ENCODE measurements around the gene SSX3.
"Not testable (repeated sequence)": the region's sequence is repeated elsewhere in the genome, so short reads cannot be mapped to it uniquely, and the experiment has no call there.

The SSX3 gene

DNA sequence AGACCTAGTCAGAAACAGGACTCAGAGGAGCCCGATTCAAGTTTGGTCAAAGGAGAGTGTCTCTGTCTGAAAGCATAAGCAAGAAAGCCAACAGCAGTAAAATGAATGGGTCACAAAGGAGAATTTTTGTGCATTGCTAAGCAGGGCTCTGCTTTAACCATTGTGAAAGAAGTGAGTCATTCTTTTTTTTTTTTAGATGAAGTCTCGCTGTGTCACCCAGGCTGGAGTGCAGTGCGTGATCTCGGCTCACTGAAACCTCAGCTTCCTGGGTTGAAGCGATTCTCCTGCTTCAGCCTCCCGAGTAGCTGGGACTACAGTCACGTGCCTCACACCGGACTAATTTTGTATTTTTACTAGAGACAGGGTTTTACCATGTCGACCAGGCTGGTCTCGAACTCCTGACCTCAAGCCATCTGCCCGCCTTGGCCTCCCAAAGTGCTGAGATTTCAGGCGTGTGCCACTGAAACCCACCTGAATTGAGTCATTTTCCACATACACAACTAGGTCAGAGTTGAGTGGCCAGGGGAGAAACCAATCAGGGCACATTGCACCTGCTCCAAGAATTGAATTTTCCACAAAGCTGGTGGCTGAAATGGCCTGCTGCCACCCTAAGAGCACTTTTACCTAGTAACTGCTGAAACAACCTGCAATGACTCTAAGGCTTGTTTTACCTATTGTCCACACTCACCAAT is 11.4 kb upstream of the SSX3 start:
- not testable (repeated sequence) for H4K5ac ChIP-seq (ENCODE audit: low read length); H3K18ac ChIP-seq (ENCODE audit: low read length); H3K79me2 ChIP-seq (ENCODE audit: control insufficient read depth, insufficient read depth, low read length); DNase-seq; H4K8ac ChIP-seq (ENCODE audit: low read depth, low read length); H3K56ac ChIP-seq (ENCODE audit: low read length); H3K9ac ChIP-seq (ENCODE audit: low read length); H3K36me3 ChIP-seq (ENCODE audit: control insufficient read depth, insufficient read depth, low read length); H3K4me2 ChIP-seq (ENCODE audit: low read length); H3K23ac ChIP-seq (ENCODE audit: low read length); H3K79me1 ChIP-seq (ENCODE audit: low read length); H2AK5ac ChIP-seq (ENCODE audit: low read length); H3K4me1 ChIP-seq (ENCODE audit: control insufficient read depth, low read depth, low read length); H2BK120ac ChIP-seq (ENCODE audit: low read depth, low read length); H3K4me3 ChIP-seq (ENCODE audit: low read length); H3K27me3 ChIP-seq (ENCODE audit: insufficient read depth, low read length, poor library complexity); H3K27ac ChIP-seq (ENCODE audit: low read depth, low read length); H2BK15ac ChIP-seq (replicated peaks; ENCODE audit: low read depth); H3K4ac ChIP-seq (ENCODE audit: low read depth, low read length); H2BK5ac ChIP-seq (ENCODE audit: low read length)
- whole genome bisulfite sequencing (ENCODE audit: extremely low coverage, insufficient coverage, low lambda C conversion rate), result no CpG with 5 or more reads among the region's 12 CpGs

GRCh38 chrX:48359281-48359680 is 2.8 kb upstream of the SSX3 start:
- not testable (repeated sequence) for H3K27ac ChIP-seq (ENCODE audit: low read depth, low read length); H3K56ac ChIP-seq (ENCODE audit: low read length); H3K4me1 ChIP-seq (ENCODE audit: control insufficient read depth, low read depth, low read length); H3K18ac ChIP-seq (ENCODE audit: low read length); H2BK120ac ChIP-seq (ENCODE audit: low read depth, low read length); H2BK15ac ChIP-seq (replicated peaks; ENCODE audit: low read depth); H3K36me3 ChIP-seq (ENCODE audit: control insufficient read depth, insufficient read depth, low read length); H2BK5ac ChIP-seq (ENCODE audit: low read length); H4K5ac ChIP-seq (ENCODE audit: low read length); H3K9ac ChIP-seq (ENCODE audit: low read length); H4K8ac ChIP-seq (ENCODE audit: low read depth, low read length); H3K4ac ChIP-seq (ENCODE audit: low read depth, low read length); H3K4me2 ChIP-seq (ENCODE audit: low read length); H3K23ac ChIP-seq (ENCODE audit: low read length); H2AK5ac ChIP-seq (ENCODE audit: low read length); DNase-seq; H3K79me2 ChIP-seq (ENCODE audit: control insufficient read depth, insufficient read depth, low read length); H3K4me3 ChIP-seq (ENCODE audit: low read length); H3K27me3 ChIP-seq (ENCODE audit: insufficient read depth, low read length, poor library complexity); H3K79me1 ChIP-seq (ENCODE audit: low read length)
- no CpG with 5 or more reads among the region's 6 CpGs for WGBS (ENCODE audit: extremely low coverage, insufficient coverage, low lambda C conversion rate)

GRCh38 chrX:48357681-48358080 is 1.2 kb upstream of the SSX3 start:
- Histone ChIP-seq H3K27ac (ENCODE audit: low read depth, low read length) (no peak overlapping the region), H4K8ac (ENCODE audit: low read depth, low read length) (no peak overlapping the region), H3K4me3 (ENCODE audit: low read length) (no peak overlapping the region), H3K4me2 (ENCODE audit: low read length) (no peak overlapping the region), H2BK120ac (ENCODE audit: low read depth, low read length) (no peak overlapping the region), H3K4ac (ENCODE audit: low read depth, low read length) (no peak overlapping the region), H2AK5ac (ENCODE audit: low read length) (no peak overlapping the region), H3K79me2 (ENCODE audit: control insufficient read depth, insufficient read depth, low read length) (no peaks in the 10 kb centered on the region), H3K56ac (ENCODE audit: low read length) (no peak overlapping the region), H3K36me3 (ENCODE audit: control insufficient read depth, insufficient read depth, low read length) (no peaks in the 10 kb centered on the region), H3K23ac (ENCODE audit: low read length) (no peak overlapping the region), H3K4me1 (ENCODE audit: control insufficient read depth, low read depth, low read length) (no peaks in the 10 kb centered on the region), H3K79me1 (ENCODE audit: low read length) (no peaks in the 10 kb centered on the region), H2BK5ac (ENCODE audit: low read length) (no peak overlapping the region), H2BK15ac (replicated peaks; ENCODE audit: low read depth) (no peak overlapping the region), H3K27me3 (ENCODE audit: insufficient read depth, low read length, poor library complexity) (no peaks in the 10 kb centered on the region), H4K5ac (ENCODE audit: low read length) (no peak overlapping the region), H3K18ac (ENCODE audit: low read length) (no peak overlapping the region), H3K9ac (ENCODE audit: low read length) (no peak overlapping the region)
- WGBS (ENCODE audit: extremely low coverage, insufficient coverage, low lambda C conversion rate), result no CpG with 5 or more reads among the region's 8 CpGs
- DNase-seq, result no peak

DNA sequence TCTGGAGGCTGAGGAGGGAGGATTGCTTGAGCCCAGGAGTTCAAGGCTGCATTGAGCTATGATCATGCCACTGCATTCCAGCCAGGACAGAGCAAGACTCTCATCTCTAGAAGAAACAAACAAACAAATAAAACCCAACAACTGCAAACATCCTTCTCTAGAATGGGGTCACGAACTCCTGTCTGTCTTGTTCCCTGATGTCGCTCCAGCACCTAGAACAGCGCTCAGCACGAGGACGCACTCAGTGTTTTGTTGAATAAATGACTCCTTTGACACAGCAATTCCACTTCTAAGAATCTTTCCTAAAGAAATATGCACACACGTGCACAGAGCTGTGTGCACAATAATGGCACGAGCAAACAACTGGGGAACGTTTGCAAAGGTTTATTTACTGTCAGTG is 10.4 kb downstream of the SSX3 start:
- H3K4me2 ChIP-seq (ENCODE audit: low read length); DNase-seq; H4K5ac ChIP-seq (ENCODE audit: low read length); H3K18ac ChIP-seq (ENCODE audit: low read length); H2AK5ac ChIP-seq (ENCODE audit: low read length); H3K56ac ChIP-seq (ENCODE audit: low read length); H4K8ac ChIP-seq (ENCODE audit: low read depth, low read length); H2BK5ac ChIP-seq (ENCODE audit: low read length); H3K79me1 ChIP-seq (ENCODE audit: low read length); H2BK15ac ChIP-seq (replicated peaks; ENCODE audit: low read depth); H3K9ac ChIP-seq (ENCODE audit: low read length); H3K27me3 ChIP-seq (ENCODE audit: insufficient read depth, low read length, poor library complexity); H3K4ac ChIP-seq (ENCODE audit: low read depth, low read length); H2BK120ac ChIP-seq (ENCODE audit: low read depth, low read length); H3K79me2 ChIP-seq (ENCODE audit: control insufficient read depth, insufficient read depth, low read length); H3K36me3 ChIP-seq (ENCODE audit: control insufficient read depth, insufficient read depth, low read length); H3K4me1 ChIP-seq (ENCODE audit: control insufficient read depth, low read depth, low read length); H3K23ac ChIP-seq (ENCODE audit: low read length); H3K4me3 ChIP-seq (ENCODE audit: low read length); H3K27ac ChIP-seq (ENCODE audit: low read depth, low read length): not testable (repeated sequence)
- WGBS (ENCODE audit: extremely low coverage, insufficient coverage, low lambda C conversion rate), result no CpG with 5 or more reads among the region's 8 CpGs

DNA sequence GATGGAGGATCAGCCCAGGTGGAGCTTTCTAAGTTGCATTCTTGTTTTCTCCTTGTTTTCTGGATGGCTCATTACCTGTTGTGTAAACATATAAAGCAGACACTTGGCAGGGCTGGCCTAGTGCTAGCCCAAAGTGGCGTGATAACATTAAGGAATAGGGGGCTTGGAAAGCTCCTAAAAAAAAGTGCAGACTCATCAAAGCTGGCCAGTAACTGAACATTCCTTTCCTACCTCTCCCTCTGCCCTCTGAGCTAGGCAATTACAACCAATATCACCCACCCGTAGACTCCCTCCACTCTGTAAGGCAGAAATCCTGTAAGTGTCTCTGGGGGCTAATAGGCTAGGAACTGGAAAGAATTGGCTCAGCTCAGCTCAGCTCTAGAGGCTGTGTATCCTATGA is 42.5 kb downstream of the SSX3 start:
- H3K9ac ChIP-seq (ENCODE audit: low read length); H2BK15ac ChIP-seq (replicated peaks; ENCODE audit: low read depth); H2AK5ac ChIP-seq (ENCODE audit: low read length); H3K56ac ChIP-seq (ENCODE audit: low read length); H3K27me3 ChIP-seq (ENCODE audit: insufficient read depth, low read length, poor library complexity); H2BK120ac ChIP-seq (ENCODE audit: low read depth, low read length); H3K23ac ChIP-seq (ENCODE audit: low read length); H3K4ac ChIP-seq (ENCODE audit: low read depth, low read length); H3K4me2 ChIP-seq (ENCODE audit: low read length); H3K4me1 ChIP-seq (ENCODE audit: control insufficient read depth, low read depth, low read length); H2BK5ac ChIP-seq (ENCODE audit: low read length); H3K27ac ChIP-seq (ENCODE audit: low read depth, low read length); H3K79me1 ChIP-seq (ENCODE audit: low read length); H3K36me3 ChIP-seq (ENCODE audit: control insufficient read depth, insufficient read depth, low read length); H3K18ac ChIP-seq (ENCODE audit: low read length); DNase-seq; H3K4me3 ChIP-seq (ENCODE audit: low read length); H4K5ac ChIP-seq (ENCODE audit: low read length); H4K8ac ChIP-seq (ENCODE audit: low read depth, low read length); H3K79me2 ChIP-seq (ENCODE audit: control insufficient read depth, insufficient read depth, low read length): not testable (repeated sequence)
- WGBS (ENCODE audit: extremely low coverage, insufficient coverage, low lambda C conversion rate), result no CpG with 5 or more reads among the region's 2 CpGs

DNA sequence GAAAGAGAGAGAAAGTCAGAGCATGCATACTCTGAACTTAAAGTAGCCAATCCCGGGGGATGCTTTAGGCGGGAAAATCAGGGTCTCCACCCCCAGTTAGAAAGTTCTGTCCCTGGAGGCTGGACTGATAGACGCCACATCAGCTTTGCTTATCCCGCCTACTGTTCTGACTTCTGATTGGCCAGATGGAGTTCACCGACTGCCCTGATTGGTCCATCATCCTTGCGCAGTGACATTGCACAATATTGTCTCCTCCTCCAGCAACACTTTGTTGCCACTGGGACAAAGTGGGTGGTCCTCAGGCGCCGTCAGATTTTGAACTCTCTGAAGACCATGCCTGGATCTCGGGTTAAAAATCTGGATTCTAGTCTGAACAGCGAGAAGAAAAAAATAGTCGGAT is 50.3 kb downstream of the SSX3 start:
- Histone ChIP-seq H3K9ac (ENCODE audit: low read length) (no peak overlapping the region), H3K4me3 (ENCODE audit: low read length) (no peak overlapping the region), H3K79me1 (ENCODE audit: low read length) (no peaks in the 10 kb centered on the region), H2BK120ac (ENCODE audit: low read depth, low read length) (no peak overlapping the region), H3K27ac (ENCODE audit: low read depth, low read length) (no peak overlapping the region), H4K8ac (ENCODE audit: low read depth, low read length) (no peak overlapping the region), H2BK5ac (ENCODE audit: low read length) (no peak overlapping the region), H3K27me3 (ENCODE audit: insufficient read depth, low read length, poor library complexity) (no peaks in the 10 kb centered on the region), H2BK15ac (replicated peaks; ENCODE audit: low read depth) (no peak overlapping the region), H3K18ac (ENCODE audit: low read length) (no peak overlapping the region), H3K36me3 (ENCODE audit: control insufficient read depth, insufficient read depth, low read length) (no peaks in the 10 kb centered on the region), H3K4me2 (ENCODE audit: low read length) (no peak overlapping the region), H2AK5ac (ENCODE audit: low read length) (no peak overlapping the region), H3K4ac (ENCODE audit: low read depth, low read length) (no peak overlapping the region), H4K5ac (ENCODE audit: low read length) (no peak overlapping the region), H3K79me2 (ENCODE audit: control insufficient read depth, insufficient read depth, low read length) (no peaks in the 10 kb centered on the region), H3K4me1 (ENCODE audit: control insufficient read depth, low read depth, low read length) (no peaks in the 10 kb centered on the region), H3K23ac (ENCODE audit: low read length) (no peak overlapping the region), H3K56ac (ENCODE audit: low read length) (no peak overlapping the region)
- DNase-seq, result no peak
- no CpG with 5 or more reads among the region's 11 CpGs for WGBS (ENCODE audit: extremely low coverage, insufficient coverage, low lambda C conversion rate)
